Liver (tissue), 9 donors: Measurements from ENCODE around the gene CDO1. TPM values are rescaled to one million over a fixed set of nuclear protein-coding genes. Genes with fewer than 3 reads are reported as not detected.
A peak's percentile ranks its signal among the peaks of the same experiment; 100 is the strongest.

Experiments used
- DNase-seq: peaks from one replicate; pipeline ENCODE4 v3.0.0-alpha.2; 2017; ENCODE audit warnings: low spot score
- H3K27ac ChIP-seq, 2 donors: one replicate each; pipeline ENCODE4 v1.7.0; 2013; ENCODE audit warnings: inconsistent platforms in 2 of 2, low read length in 2 of 2, control low read depth in 1 of 2, low read depth in 1 of 2, mild to moderate bottlenecking in 1 of 2
- H3K27me3 ChIP-seq, 4 donors: one replicate each; pipeline versions ENCODE4 v1.6.1 to v1.7.0; 2013; ENCODE audit warnings: low read length in 3 of 4, inconsistent platforms in 1 of 4, mild to moderate bottlenecking in 1 of 4, moderate library complexity in 1 of 4; ENCODE audit not compliant: control insufficient read depth in 4 of 4, insufficient read depth in 4 of 4
- H3K36me3 ChIP-seq, 4 donors: one replicate each; pipeline versions ENCODE4 v1.6.1 to v1.7.0; 2013; ENCODE audit warnings: low read length in 3 of 4, mild to moderate bottlenecking in 3 of 4, low read depth in 1 of 4, moderate library complexity in 1 of 4; ENCODE audit not compliant: control insufficient read depth in 4 of 4, insufficient read depth in 3 of 4
- H3K4me1 ChIP-seq, 4 donors: one replicate each; pipeline versions ENCODE4 v1.6.1 to v1.7.0; 2013; ENCODE audit warnings: low read length in 3 of 4, mild to moderate bottlenecking in 3 of 4, moderate library complexity in 1 of 4; ENCODE audit not compliant: control insufficient read depth in 4 of 4, insufficient read depth in 4 of 4
- H3K4me3 ChIP-seq, 3 donors: one replicate each; pipeline versions ENCODE4 v1.6.1 to v1.7.0; 2013; ENCODE audit warnings: low read length in 3 of 3, control low read depth in 1 of 3, low read depth in 1 of 3, mild to moderate bottlenecking in 1 of 3
- H3K9ac ChIP-seq, 2 donors: one replicate each; pipeline ENCODE4 v1.7.0; 2013; ENCODE audit warnings: low read length in 2 of 2, mild to moderate bottlenecking in 2 of 2, moderate library complexity in 2 of 2, control low read depth in 1 of 2, low read depth in 1 of 2
- H3K9me3 ChIP-seq, 4 donors: one replicate each; pipeline versions ENCODE4 v1.6.1 to v1.7.0; 2013; ENCODE audit warnings: low read length in 3 of 4; ENCODE audit not compliant: control insufficient read depth in 4 of 4
- EGR1 ChIP-seq, 2 donors: IDR thresholded peaks; 2 replicates each; pipeline ENCODE4 v1.6.1; 2016 to 2018; ENCODE audit warnings: antibody characterized with exemption in 2 of 2, low read depth in 2 of 2
- FOXA1 ChIP-seq: IDR thresholded peaks from 2 replicates; pipeline ENCODE4 v1.6.1; 2016; ENCODE audit warnings: antibody characterized with exemption
- FOXA2 ChIP-seq: IDR thresholded peaks from 2 replicates; pipeline ENCODE4 v1.6.1; 2016; ENCODE audit warnings: antibody characterized with exemption
- GABPA ChIP-seq, 2 donors: IDR thresholded peaks in 1 of 2; conservative IDR thresholded peaks in 1 of 2; 2 replicates each; pipeline ENCODE4 v1.6.1; 2016; ENCODE audit warnings: antibody characterized with exemption in 2 of 2, mild to moderate bottlenecking in 1 of 2, moderate library complexity in 1 of 2
- HNF4G ChIP-seq: IDR thresholded peaks from 2 replicates; pipeline ENCODE4 v1.6.1; 2016; ENCODE audit warnings: antibody characterized with exemption
- JUND ChIP-seq, 2 donors: IDR thresholded peaks; 2 replicates each; pipeline ENCODE4 v1.6.1; 2016; ENCODE audit warnings: antibody characterized with exemption in 2 of 2
- RAD21 ChIP-seq, 2 donors: IDR thresholded peaks; 2 replicates each; pipeline ENCODE4 v1.6.1; 2016; ENCODE audit warnings: antibody characterized with exemption in 2 of 2, mild to moderate bottlenecking in 2 of 2
- RXRA ChIP-seq, 2 donors: IDR thresholded peaks; 2 replicates each; pipeline ENCODE4 v1.6.1; 2017 to 2018; ENCODE audit warnings: antibody characterized with exemption in 2 of 2, mild to moderate bottlenecking in 1 of 2
- SP1 ChIP-seq: IDR thresholded peaks from 2 replicates; pipeline ENCODE4 v1.6.1; 2018; ENCODE audit warnings: antibody characterized with exemption, mild to moderate bottlenecking
- TAF1 ChIP-seq: conservative IDR thresholded peaks from 2 replicates; pipeline ENCODE4 v1.6.1; 2016; ENCODE audit warnings: antibody characterized with exemption, mild to moderate bottlenecking
- YY1 ChIP-seq: IDR thresholded peaks from 2 replicates; pipeline ENCODE4 v1.6.1; 2016; ENCODE audit warnings: antibody characterized with exemption, mild to moderate bottlenecking
- WGBS: extraction: QIAGEN DNeasy Blood & Tissue Kit; methylation state at CpG from one replicate; pipeline ENCODE4 v1.1.7; 2013; 5-methylcytosine and 5-hydroxymethylcytosine counted together
- polyA plus RNA-seq, 2 donors: library from polyadenylated mRNA; stranded (reverse) in 1 of 2; unstranded in 1 of 2; fragments of 200-250 nt in 1 of 2; fragments of >200 nt in 1 of 2; fragmentation: Nextera tagmentation in 1 of 2; extraction: Ambion mirVana in 1 of 2; gene quantifications; one replicate each; pipeline versions ENCODE4 v1.2.1 to v1.2.3, GENCODE V29; 2013 to 2015
- total RNA-seq, 2 donors: library from RNA; depleted of rRNA; stranded (reverse); fragments of >200 nt; gene quantifications; one replicate each; pipeline ENCODE4 v1.2.3, GENCODE V29; 2014
- TF ChIP-seq, protein P1 (sequence below): fragments of 150-350 bp; IDR thresholded peaks from 2 replicates; pipeline ENCODE4 v1.5.1; 2017; ENCODE audit warnings: improper control_type of control experiment, low read depth, low read length; ENCODE audit not compliant: missing input control
- TF ChIP-seq, protein P2 (sequence below): IDR thresholded peaks from 2 replicates; pipeline ENCODE4 v1.6.1; 2016; ENCODE audit warnings: antibody characterized with exemption
- TF ChIP-seq, protein P3 (sequence below): IDR thresholded peaks from 2 replicates; pipeline ENCODE4 v1.6.1; 2016; ENCODE audit warnings: antibody characterized with exemption, mild to moderate bottlenecking
- donor health status: healthy.
- donor health status: healthy.
- donor health status: healthy.
- donor health status: healthy.
- donor health status: healthy.

CDO1 gene
- total and polyA plus RNA-seq, 4 donors = 106 to 472 (median 241) TPM

DNA sequence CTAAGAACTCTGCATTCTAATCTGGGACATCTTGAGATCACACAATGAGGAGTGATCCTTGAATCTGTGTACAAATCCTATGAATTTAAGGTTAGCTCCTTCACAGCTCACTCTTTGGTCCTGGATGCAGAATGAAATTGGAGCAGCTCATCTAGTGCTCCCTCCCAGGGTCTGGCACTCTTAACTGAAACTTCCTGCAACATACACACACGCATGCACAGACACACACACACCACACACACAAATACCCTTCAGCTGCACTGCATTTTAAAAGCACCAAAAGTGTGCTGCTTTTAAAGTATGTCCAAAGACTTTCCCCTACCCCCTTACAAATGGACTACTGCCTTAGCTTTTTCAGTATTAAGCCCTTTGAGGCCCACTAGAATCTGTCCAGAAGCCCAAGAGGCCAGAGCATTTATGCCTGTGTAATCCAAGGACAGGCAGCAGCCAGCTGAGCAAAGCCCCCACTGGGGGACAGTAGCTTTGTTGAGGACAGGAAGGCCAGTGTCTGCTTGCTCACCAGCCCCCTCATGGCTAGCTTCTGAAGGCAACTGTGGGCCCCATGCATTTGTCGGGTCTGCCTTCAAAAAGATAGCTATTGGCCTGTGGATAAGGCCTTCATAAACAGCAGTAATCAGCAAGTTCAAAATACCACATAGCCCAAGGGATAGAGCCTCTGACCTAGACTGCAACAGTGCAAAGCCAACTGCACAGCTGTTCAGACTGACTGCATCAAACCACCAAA is 43.6 kb downstream of the CDO1 start (continued):
- TF ChIP-seq, protein P1, sequence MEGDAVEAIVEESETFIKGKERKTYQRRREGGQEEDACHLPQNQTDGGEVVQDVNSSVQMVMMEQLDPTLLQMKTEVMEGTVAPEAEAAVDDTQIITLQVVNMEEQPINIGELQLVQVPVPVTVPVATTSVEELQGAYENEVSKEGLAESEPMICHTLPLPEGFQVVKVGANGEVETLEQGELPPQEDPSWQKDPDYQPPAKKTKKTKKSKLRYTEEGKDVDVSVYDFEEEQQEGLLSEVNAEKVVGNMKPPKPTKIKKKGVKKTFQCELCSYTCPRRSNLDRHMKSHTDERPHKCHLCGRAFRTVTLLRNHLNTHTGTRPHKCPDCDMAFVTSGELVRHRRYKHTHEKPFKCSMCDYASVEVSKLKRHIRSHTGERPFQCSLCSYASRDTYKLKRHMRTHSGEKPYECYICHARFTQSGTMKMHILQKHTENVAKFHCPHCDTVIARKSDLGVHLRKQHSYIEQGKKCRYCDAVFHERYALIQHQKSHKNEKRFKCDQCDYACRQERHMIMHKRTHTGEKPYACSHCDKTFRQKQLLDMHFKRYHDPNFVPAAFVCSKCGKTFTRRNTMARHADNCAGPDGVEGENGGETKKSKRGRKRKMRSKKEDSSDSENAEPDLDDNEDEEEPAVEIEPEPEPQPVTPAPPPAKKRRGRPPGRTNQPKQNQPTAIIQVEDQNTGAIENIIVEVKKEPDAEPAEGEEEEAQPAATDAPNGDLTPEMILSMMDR = no peak
- TF ChIP-seq EGR1 (IDR thresholded peaks at IDR 0.05; ENCODE audit: low read depth in 2 of 2) = no peak
- TF ChIP-seq FOXA2 = no peak

DNA sequence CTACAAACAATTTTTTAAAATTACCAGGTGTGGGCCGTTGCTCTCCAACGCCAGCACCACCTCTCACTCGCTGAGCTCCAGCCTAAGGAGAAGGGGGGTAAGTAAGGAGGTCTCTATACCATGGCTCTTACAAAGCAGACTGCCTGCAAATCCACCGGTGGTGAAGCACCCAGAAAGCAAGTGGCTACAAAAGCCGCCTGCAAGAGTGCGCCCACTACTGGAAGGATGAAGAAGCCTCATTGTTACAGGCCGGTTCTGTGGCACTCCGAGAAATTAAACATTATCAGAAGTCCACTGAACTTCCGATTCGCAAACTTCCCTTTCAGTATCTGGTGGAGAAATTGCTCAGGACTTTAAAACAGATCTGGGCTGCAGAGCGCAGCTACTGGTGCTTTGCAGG is 46.0 kb downstream of the CDO1 start:
- 82% methylated on average over 11 of the region's 11 CpGs for WGBS
- no peaks in the 10 kb centered on the region for H3K4me1 ChIP-seq
- H3K36me3 ChIP-seq = no peaks in the 10 kb centered on the region
- no peak overlapping the region for H3K9ac ChIP-seq
- no peak for DNase-seq
- no peak overlapping the region for H3K27ac ChIP-seq
- no peaks in the 10 kb centered on the region for H3K9me3 ChIP-seq
- H3K4me3 ChIP-seq = no peak overlapping the region
- peak in 1 of 2 donors; percentile 18 for TF ChIP-seq RAD21 (IDR thresholded peaks at IDR 0.05)
- TF ChIP-seq JUND (IDR thresholded peaks at IDR 0.05) = no peak
- TF ChIP-seq GABPA (IDR thresholded peaks at IDR 0.05 in 1 of 2, conservative IDR thresholded peaks at IDR 0.05 in 1 of 2) = no peak
- TF ChIP-seq, protein P1 = no peak
- no peaks in the 10 kb centered on the region for H3K27me3 ChIP-seq

DNA sequence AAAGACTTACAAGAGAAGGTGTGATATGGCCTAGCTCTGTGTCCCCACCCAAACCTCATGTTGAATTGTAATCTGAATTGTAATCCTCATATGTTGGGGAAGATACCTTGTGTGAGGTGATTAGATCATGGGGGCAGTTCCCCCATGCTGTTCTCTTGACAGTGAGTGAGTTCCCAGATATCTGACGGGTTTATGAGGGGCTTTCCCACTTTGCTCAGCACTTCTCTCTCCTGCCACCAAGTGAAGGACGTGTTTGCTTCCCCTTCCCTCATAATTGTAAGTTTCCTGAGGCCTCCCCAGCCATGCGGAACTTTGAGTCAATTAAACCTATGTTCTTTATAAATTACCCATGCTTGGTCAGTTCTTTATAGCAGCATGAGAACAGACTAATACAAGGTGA is 49.0 kb downstream of the CDO1 start:
- TF ChIP-seq RAD21 (IDR thresholded peaks at IDR 0.05) = no peak
- TF ChIP-seq EGR1 (IDR thresholded peaks at IDR 0.05; ENCODE audit: low read depth in 2 of 2) = no peak
- no peak for TF ChIP-seq TAF1
- TF ChIP-seq, protein P1 = no peak
- TF ChIP-seq YY1 = no peak
- no peak for TF ChIP-seq HNF4G
- TF ChIP-seq, protein P2, sequence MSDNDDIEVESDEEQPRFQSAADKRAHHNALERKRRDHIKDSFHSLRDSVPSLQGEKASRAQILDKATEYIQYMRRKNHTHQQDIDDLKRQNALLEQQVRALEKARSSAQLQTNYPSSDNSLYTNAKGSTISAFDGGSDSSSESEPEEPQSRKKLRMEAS = no peak
- TF ChIP-seq RXRA (IDR thresholded peaks at IDR 0.05) = no peak
- TF ChIP-seq GABPA (IDR thresholded peaks at IDR 0.05 in 1 of 2, conservative IDR thresholded peaks at IDR 0.05 in 1 of 2) = no peak
- TF ChIP-seq, protein P3, sequence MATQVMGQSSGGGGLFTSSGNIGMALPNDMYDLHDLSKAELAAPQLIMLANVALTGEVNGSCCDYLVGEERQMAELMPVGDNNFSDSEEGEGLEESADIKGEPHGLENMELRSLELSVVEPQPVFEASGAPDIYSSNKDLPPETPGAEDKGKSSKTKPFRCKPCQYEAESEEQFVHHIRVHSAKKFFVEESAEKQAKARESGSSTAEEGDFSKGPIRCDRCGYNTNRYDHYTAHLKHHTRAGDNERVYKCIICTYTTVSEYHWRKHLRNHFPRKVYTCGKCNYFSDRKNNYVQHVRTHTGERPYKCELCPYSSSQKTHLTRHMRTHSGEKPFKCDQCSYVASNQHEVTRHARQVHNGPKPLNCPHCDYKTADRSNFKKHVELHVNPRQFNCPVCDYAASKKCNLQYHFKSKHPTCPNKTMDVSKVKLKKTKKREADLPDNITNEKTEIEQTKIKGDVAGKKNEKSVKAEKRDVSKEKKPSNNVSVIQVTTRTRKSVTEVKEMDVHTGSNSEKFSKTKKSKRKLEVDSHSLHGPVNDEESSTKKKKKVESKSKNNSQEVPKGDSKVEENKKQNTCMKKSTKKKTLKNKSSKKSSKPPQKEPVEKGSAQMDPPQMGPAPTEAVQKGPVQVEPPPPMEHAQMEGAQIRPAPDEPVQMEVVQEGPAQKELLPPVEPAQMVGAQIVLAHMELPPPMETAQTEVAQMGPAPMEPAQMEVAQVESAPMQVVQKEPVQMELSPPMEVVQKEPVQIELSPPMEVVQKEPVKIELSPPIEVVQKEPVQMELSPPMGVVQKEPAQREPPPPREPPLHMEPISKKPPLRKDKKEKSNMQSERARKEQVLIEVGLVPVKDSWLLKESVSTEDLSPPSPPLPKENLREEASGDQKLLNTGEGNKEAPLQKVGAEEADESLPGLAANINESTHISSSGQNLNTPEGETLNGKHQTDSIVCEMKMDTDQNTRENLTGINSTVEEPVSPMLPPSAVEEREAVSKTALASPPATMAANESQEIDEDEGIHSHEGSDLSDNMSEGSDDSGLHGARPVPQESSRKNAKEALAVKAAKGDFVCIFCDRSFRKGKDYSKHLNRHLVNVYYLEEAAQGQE = no peak
- TF ChIP-seq FOXA1 = no peak
- no peak for TF ChIP-seq SP1
- TF ChIP-seq FOXA2 = no peak
- Histone ChIP-seq H3K36me3 (no peaks in the 10 kb centered on the region), H3K27ac (no peak overlapping the region), H3K27me3 (no peaks in the 10 kb centered on the region), H3K4me3 (no peak overlapping the region), H3K9ac (no peak overlapping the region), H3K9me3 (no peaks in the 10 kb centered on the region), H3K4me1 (no peaks in the 10 kb centered on the region)
- 88% methylated on average over 3 of the region's 3 CpGs for WGBS
- DNase-seq = no peak
